HG03575 (cell line): ENCODE data around the gene CEP57.

Experiments used
- ATAC-seq: cut with Tn5 transposase; IDR thresholded peaks from one replicate; pipeline ENCODE4 v1.9.1; 2021; ENCODE audit not compliant: unreplicated experiment, insufficient number of reproducible peaks, low FRiP score; ENCODE audit errors: extremely low read depth

CEP57 gene

DNA sequence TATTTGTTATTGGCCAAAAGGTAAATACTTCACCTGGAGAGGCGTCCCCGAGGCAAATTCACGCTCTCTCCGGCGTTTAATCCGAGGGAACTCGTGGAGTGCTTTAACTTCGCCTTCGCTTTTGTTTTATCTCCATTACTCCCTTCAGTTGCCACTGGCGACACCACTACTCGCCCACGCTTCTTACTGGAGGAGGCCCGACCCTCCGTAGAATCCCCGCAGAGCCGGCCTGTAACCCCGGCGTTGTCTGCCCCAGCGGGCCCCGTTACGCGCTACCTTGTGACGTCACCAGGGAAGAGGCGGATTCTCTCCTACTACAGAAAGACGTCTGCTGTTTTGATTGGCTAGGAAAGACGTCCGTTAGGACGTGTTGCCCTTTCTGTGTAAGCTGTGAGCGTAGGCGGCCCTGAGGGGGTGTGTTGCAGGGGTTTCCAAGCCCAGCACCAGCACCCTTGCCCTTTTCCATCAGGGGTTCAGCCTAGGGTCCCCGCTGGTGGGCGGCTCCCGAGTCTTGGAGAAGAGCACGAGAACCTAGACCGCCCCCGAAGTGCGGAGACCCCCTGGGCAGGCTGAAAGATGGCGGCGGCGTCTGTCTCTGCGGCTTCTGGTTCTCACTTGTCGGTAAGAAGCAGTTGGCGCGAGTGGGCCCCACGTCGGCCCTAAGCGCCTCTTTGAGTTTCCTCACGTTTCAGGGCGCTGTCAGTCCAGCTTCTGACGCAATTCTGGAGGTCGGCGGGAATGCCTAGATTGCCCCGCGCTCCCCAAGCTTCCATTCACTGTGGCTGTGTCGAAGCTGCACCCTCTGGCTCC, at the start of gene CEP57:
TSS of gene CEP57 (plus strand) at position 376 of the 810 bp plus-strand sequence. CDS start at position 577, 201 bp downstream.
- ATAC-seq: peak; percentile 44

DNA sequence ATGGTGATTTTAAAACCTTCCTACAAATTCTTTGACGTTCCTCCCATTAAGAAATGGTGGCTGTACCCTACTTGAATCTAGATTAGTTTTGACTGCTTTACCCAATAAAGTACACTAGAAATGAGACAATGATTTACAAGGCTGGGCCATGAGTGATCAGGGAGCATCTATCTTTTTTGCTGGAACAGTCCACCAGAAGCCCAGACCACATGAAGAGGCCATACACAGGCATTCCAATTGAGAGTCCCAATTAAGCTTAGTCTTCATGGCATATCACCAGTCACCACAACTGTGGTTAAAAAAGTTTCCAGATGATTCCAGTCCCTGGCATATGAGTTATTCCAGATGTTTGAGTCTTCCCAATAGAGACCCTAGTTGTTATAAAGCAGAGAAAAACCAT, 40.2 kb upstream of the CEP57 start:
- no peak for ATAC-seq

DNA sequence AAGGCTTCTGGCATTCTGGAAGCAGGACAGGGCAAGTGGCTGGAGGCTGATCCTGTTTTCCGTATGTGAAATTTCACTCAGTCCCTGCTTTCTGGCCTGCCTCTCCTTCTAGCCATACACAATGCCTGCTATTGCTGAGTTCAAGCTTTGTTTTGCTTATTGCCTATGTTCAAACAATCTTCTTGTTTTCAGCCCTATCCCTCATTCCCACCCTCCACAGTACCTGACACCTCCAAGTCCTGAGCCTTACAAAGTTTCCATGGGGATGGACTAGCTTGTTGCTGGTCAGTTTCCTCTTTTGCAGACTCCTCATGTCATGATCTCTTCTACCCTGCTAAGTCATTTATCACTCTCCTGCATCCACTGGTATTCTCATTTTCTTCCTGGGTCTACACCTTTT, 38.8 kb upstream of the CEP57 start:
- ATAC-seq: no peak

DNA sequence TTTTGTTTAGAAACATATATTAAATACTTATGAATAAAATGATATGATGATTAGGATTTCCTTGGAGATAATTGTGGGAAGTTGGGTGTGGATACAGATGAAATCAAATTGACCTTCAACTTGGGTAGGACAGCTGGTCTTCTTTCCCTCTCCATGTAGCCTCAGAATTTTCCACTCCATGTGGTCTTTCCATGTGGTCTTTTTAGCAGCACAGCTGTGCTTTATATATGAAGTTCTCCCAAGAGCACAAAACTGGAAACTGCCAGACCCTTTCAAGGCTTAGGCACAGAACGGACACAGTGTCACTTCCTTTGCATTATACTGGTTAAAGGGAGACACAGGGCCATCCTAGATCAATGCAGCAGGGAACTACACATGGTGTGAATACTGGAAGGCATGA, 29.4 kb upstream of the CEP57 start:
- no peak for ATAC-seq

DNA sequence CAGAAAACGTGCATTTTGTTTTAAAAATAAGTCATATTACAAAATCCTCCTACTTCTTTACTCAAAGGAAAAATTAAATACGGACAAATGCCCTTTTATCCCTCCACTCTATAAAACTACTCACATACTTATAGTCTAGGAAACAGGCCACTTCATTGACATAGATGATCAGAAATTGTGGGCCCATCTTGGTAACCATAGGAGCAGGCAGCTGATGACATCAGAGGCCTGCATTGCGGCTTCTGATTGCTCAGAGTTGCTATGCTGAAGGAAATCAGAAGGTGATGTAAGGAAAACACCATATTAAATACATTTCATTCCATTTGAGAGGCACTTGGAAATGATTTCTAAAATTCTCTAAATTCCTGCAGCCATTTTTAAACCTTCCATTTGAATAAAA, 27.8 kb upstream of the CEP57 start:
- no peak for ATAC-seq

DNA sequence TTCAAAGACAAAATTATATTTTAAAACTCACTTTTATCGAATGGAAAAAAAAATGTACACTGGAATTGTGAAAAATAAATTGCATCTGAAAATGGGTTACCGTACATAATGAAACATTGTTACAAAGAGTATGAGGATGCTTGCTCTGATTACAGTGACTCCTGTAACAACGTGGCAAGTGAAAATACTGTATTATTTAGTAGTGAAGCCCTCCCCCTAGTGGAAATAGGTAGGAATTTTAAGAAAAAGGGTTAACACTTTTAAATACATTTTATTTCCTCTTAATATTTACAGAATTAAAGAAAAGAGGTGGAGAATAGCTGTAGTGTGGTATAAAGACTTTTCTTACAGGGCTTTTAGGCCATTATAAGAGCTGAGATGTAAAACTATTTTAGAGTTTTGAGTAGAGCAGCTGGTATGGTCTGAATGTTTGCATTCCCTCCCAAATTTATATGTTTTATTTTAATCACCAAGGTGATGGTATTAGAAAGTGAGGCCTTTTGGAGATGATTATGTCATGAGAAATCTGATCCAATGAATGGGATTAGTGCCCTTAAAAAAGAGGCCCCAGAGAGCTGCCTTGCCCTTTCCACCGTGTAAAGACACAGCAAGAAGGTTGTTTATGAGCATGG, 25.9 kb upstream of the CEP57 start:
- ATAC-seq: no peak

DNA sequence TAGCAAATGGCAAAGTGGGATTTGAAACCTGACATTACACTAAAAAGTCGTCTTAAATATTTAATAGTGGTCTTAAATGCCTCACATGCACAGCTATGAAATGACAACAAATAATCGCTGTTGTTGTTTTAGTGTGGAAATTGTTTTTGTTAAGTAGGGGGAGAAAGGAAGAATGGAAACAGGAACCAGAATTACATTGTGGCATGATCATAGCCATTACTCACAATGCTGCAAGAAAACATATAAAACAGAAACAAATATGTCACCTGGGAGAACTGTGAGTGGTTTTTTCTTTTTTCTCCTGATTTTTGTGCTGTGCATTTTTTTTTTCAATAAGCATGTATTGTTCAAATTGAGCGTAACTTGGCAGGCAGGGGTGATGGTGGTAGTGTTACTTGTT, 23.6 kb upstream of the CEP57 start:
- no peak for ATAC-seq

DNA sequence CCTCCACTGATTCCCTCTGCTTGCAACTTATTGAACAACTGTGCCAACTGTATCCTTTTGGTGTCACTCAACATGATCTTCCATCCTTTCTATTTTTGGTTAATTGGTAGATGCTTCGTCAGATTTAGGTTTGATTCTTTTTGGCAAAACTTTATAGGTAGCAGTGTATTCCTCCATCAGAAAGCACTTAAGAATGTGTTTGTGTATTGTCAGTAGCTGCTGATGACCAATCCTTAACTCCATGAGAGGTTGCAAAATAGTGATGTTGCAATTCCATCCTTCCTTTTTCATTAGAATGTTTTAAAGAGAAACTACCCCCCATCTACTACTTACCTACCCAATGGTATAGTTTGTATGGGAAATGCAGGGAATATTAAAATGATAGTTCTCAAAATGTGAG, 22.8 kb upstream of the CEP57 start:
- ATAC-seq: no peak

DNA sequence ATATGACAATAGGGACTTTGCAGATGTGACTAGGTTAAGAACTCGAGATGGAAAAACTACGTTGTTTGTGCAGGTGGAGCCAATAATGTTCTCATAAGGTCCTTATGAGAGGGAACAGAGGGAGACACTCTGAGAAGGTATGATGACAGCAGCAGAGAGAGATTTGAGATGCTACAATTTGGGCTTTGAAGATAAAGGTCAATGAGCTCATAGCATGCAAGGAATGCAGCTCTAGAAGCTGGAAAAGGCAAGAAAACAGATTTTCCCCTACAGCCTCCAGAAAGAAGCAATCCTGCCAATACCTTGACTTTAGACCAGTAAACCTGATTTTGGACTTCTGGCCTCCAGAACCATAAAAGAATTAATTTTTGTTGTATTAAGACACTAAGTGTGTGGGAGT, 21.8 kb upstream of the CEP57 start:
- ATAC-seq: no peak

DNA sequence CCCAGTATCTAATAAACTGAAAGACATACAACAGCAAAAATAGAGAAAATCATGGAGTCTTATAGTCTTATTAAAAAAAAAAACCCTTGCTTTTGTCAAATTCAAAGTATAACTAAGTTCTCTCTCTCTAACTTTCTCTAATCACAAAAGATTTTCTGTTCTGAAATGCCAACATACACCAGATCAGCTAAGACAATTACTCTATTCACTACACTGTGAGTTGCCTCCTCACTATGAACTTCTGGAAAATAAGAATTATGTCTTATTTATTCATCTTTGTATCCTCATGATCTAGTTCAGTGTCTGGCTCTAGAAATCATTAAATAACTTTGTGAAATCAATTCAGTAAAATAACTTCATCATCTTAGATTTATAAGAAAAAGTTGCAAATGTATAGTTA, 13.4 kb upstream of the CEP57 start:
- ATAC-seq: no peak

DNA sequence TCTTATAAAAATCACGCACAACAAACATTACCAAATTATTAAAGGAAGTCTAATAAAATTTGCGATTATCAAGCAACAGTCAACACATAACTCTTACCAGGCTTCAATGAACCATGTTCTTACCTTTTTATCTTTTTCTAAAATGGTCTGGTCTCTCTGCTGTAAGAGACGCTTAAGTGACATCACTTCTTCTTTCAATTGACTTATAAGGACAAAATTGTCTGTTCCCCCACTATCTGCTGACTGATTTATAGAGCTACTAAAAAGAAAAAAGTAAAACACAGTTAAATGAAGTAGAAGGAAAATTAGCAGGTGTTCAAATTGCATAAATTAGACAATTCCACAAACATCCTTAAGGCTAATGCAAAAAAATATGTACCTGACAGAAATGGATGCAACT, 11.6 kb upstream of the CEP57 start:
- no peak for ATAC-seq

DNA sequence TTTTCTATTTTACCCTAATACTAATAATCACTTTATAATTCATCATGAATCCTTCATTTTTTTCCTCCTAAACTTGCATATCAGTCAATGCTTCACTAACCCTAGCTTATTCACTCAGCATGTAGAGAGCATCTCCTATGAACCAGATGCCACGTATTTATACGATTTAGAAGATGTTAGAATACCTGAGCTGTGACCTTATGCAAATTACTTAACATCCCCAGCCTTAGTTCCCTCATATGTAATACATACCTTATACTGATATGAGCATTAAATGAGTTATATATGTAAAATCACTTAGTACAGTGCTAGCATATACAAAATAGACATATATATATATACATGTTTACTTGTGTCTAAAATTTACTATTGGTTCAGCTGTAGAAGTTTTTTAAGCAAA, 9.8 kb upstream of the CEP57 start:
- ATAC-seq: no peak

DNA sequence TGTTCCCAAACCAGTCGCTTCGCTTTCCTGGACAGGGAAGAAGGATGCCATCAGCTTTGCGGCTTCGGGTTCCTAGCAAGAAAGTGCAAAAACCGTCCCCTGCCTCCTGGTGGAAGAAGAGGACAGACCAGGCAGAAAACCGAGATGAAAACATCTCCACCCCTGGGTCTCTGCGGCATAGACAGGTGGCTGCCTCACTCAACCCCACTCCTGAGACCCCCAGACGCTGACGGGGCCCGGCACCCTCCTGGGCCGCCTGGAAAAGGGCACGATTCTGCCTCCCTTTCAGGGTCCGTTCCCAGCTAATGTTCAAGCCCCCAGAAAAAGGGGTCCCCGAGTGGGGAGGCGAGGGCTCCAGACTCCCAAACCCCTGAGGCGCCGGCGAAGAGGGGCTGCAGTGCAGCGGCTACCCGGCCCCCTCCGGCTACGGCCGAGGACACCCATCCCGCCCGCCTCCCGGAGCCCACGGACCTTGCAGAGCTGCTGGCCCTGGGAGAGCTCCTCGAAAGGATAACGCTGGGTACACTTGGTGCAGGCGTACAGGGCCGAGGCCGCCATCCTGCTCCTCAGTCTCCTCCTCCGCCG, 1.3 kb upstream of the CEP57 start:
- ATAC-seq: no peak

DNA sequence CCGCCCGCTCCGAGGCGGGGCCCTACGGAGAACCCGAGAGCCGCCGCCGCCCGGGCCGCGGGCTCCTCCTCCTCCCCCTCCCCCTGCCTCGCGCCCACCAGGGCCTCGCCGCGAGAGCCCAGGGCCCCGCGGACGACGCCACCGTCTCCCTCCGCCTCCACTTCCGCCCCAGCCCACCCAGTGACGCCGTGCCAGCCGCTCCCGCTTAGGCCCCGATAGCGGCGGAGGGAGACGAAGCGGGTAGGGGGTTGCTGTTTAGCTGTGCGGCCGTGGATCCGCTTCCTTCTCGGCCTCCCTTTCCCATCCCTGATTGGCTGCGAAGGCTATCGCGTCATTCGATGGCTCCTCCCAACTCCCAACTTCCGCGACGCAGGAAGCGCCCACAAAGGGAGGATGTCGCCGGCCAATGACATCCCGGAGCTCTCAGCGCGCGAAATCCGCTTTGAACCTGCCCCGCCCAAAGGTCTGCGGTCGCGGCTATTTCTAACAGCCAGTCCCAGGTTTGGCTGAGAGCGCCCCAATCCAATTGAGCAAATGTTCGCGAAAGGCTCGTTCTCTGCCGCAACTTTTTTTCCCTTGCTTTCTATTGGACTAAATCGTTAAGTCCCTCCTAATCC, 684 bp upstream of the CEP57 start, which contains the start of gene FAM76B:
TSS of gene FAM76B (minus strand) at position 277 of the 617 bp plus-strand sequence. CDS start 304 bp downstream, outside the sequence.
- ATAC-seq: peak; percentile 46

DNA sequence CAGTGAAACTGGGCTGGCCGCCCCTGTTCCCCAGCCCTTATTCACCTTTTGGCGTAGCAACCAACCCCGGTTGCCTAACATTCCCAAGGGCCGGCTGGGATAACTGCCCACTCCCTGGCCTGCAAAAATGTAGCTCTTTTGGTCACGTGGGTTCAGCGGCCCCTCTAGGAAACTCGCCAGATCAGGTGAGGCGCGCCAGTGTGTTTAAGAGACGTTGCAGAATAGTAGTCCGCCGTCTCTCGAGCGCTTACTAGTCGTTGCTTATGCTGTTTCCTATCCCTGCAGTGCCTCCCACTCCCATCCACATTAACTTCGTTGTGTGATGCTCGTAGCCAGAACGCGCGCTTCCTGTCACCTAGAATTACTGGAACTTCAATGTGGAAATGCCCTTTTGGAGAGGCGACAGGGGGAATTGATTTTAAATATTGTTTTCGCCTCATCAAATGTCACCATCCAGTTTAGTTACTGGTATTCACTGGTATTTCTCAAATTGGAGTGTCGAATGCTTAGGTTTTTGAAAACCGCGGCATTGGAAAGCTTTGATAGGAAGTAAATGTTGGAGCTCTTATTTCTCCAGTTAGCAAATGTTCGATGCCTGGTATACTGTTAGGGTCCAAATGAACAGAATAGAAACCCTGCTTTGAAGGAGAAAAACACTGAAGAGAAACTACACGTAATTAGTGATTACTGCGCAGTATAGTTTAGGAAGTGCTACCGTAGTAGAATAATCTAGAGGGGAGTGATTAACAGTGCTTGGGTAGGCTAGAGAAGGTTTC, 823 bp downstream of the CEP57 start:
- ATAC-seq: no peak

DNA sequence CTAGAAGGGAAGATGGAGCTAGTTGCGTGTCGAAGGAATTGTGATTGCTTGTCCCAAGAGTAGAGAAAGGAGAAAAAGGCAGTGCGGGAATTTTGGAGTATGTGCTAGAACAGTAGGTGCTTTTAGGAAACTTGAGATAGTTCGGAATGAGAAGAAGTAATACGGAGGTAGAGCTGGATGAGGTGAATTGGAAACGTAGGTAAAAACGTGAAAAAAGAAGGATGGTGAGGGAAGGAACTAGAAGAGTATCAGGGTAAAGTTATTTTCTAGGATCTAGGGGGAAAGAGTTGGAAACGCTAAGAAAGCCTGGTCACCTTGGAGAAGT, 1.4 kb downstream of the CEP57 start:
- ATAC-seq: no peak

DNA sequence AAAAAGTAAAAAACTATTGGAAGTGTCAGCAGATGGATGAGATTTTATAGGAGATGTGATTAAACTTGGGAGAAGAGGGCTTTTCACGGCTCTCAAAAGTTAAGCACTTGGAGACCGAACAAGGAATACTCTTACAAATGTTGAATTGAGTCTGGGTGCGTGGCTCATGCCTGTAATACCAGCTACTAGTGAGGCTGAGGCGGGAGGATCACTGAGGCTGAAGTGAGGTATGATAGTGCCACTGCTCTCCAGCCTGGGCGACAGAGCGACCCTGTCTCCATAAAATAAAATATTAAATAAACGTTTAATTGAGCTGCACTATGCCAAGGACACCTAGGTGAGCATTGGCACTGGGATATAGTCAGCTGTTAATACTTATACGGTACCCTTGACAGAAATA, 1.9 kb downstream of the CEP57 start:
- ATAC-seq: no peak

DNA sequence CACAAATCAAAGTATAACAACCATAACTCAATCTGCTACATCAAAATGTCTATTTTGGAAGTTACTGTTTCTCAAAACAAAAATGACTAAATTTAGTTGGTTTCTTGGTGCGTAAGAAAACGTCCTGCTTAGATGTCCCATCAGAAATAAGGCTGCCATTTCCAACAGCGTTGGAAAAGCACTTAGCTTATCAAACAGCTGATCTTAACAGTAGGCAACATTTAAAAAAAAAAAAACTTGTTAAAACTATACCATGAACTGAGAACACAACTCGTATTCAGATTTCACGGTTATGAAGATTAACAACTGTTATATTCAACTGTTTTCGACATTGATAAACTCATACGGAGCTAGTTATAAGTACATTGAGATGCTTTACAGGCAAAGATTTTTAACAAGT, 2.4 kb downstream of the CEP57 start:
- ATAC-seq: no peak

DNA sequence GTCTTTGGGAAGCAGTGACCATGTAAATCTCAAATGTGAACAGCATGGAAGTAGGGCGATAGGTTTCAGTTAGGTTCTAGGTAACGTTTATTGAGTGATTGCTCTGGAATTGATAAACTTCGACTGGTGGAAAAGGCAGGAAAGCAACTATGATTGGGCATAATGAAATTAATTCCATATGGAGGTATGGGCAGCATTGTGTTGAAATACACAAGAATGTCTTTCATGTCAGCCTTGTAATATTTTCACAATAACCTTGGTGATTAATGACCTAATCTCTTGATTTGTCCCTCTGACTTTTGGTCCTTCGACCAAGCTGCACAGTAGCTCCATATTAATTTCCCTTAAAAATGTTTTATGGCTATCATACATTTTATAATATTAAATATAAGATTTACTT, 2.8 kb downstream of the CEP57 start:
- ATAC-seq: no peak
